ENCODE results near the gene ZFHX2.

DNA sequence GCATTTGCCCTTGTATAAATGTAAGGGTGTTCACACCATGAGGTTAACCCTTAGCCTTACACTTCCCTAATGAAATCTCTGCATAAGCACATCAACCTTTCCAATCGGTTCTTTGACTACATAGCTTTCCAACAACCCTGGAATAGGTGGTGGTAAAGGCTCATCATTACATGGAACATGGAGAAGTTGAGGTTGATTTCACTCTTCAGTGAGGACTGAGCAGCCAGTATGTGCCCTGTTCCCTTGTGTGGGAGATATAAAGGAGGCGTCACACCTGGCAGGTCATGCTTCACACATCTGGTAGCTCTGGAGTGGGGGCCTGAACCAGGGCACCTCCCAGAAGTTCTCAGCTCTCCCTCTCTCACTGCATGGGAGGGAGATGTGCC lies 48.8 kb upstream of the ZFHX2 start:
- TF ChIP-seq, protein P1, sequence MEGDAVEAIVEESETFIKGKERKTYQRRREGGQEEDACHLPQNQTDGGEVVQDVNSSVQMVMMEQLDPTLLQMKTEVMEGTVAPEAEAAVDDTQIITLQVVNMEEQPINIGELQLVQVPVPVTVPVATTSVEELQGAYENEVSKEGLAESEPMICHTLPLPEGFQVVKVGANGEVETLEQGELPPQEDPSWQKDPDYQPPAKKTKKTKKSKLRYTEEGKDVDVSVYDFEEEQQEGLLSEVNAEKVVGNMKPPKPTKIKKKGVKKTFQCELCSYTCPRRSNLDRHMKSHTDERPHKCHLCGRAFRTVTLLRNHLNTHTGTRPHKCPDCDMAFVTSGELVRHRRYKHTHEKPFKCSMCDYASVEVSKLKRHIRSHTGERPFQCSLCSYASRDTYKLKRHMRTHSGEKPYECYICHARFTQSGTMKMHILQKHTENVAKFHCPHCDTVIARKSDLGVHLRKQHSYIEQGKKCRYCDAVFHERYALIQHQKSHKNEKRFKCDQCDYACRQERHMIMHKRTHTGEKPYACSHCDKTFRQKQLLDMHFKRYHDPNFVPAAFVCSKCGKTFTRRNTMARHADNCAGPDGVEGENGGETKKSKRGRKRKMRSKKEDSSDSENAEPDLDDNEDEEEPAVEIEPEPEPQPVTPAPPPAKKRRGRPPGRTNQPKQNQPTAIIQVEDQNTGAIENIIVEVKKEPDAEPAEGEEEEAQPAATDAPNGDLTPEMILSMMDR (IDR thresholded peaks at IDR 0.05): no peak
- TF ChIP-seq EZH2 (IDR thresholded peaks at IDR 0.05): no peak

All from neural progenitor cell (in vitro differentiated cells).